H1 (cell line): ENCODE measurements around the gene PLCL1. TPM values are rescaled to one million over a fixed set of nuclear protein-coding genes. Genes with fewer than 3 reads are reported as not detected.

ENCODE experiments used
- CTCF ChIA-PET: fragments of 300-600 bp; sonication (Branson Sonifier 250); formaldehyde crosslinking; loops from one replicate; lab custom pipeline; 2021; ENCODE audit not compliant: partially characterized antibody; lab: Charles Lee
- POLR2A ChIA-PET: fragments of 300-600 bp; sonication (Branson Sonifier 250); formaldehyde crosslinking; loops from one replicate; lab custom pipeline; 2021; ENCODE audit warnings: inconsistent platforms; ENCODE audit not compliant: partially characterized antibody; lab: Charles Lee
- DNase-seq, 2 experiments: peaks; one replicate each; pipeline versions ENCODE4 v3.0.0 to v3.0.0-alpha.2; 2010 to 2022; ENCODE audit warnings: low spot score in 2 of 2, low read depth in 1 of 2, mixed read lengths in 1 of 2
- FAIRE-seq: peaks from 2 replicates; lab custom pipeline; 2011; peaks lifted over from hg19 to GRCh38; lab: Jason Lieb, UNC
- H2AFZ ChIP-seq: 2 replicates; pipeline ENCODE4 v1.8.1; 2012; ENCODE audit warnings: low read length, inconsistent platforms
- H2AK5ac ChIP-seq: 2 replicates; pipeline ENCODE4 v1.6.1; 2013; ENCODE audit warnings: low read depth, low read length
- H2BK120ac ChIP-seq: replicated peaks from 2 replicates; pipeline ENCODE3; 2013; ENCODE audit warnings: low read depth, low read length, inconsistent platforms
- H2BK12ac ChIP-seq: 2 replicates; pipeline ENCODE4 v1.6.1; 2013; ENCODE audit warnings: low read depth, low read length
- H2BK15ac ChIP-seq: 2 replicates; pipeline ENCODE4 v1.6.1; 2013; ENCODE audit warnings: low read length
- H2BK20ac ChIP-seq: 2 replicates; pipeline ENCODE4 v1.6.1; 2013; ENCODE audit warnings: low read length
- H2BK5ac ChIP-seq: 2 replicates; pipeline ENCODE4 v1.6.1; 2013; ENCODE audit warnings: low read depth, low read length
- H3K14ac ChIP-seq: 2 replicates; pipeline ENCODE4 v1.6.1; 2013; ENCODE audit warnings: inconsistent platforms; ENCODE audit not compliant: insufficient read length
- H3K18ac ChIP-seq: 2 replicates; pipeline ENCODE4 v1.6.1; 2013; ENCODE audit warnings: low read length; ENCODE audit errors: extremely low read depth
- H3K23ac ChIP-seq: 2 replicates; pipeline ENCODE4 v1.6.1; 2013; ENCODE audit warnings: inconsistent platforms; ENCODE audit not compliant: insufficient read length
- H3K23me2 ChIP-seq: 2 replicates; pipeline ENCODE4 v1.6.1; 2013; ENCODE audit warnings: low read depth, low read length
- H3K27ac ChIP-seq: 2 replicates; pipeline ENCODE4 v1.6.1; 2011; ENCODE audit warnings: low read depth, low read length, inconsistent platforms
- H3K27me3 ChIP-seq, 4 experiments: replicated peaks in 1 of 4; 1 replicate in 1 of 4; 2 replicates in 3 of 4; pipeline versions ENCODE4 v1.6.1 to v1.8.1; 2011 to 2013; ENCODE audit warnings: low read length in 3 of 4, mild to moderate bottlenecking in 3 of 4, inconsistent platforms in 2 of 4, mixed read lengths in 2 of 4, moderate library complexity in 1 of 4; ENCODE audit not compliant: control insufficient read depth in 3 of 4, insufficient read depth in 3 of 4; ENCODE audit errors: extremely low read depth in 1 of 4
- H3K36me3 ChIP-seq, 4 experiments: 2 replicates each; pipeline versions ENCODE4 v1.6.1 to v1.8.1; 2011 to 2013; ENCODE audit warnings: mild to moderate bottlenecking in 4 of 4, low read length in 3 of 4, moderate library complexity in 2 of 4, control low read depth in 1 of 4, inconsistent platforms in 1 of 4; ENCODE audit not compliant: insufficient read depth in 4 of 4, control insufficient read depth in 2 of 4
- H3K4ac ChIP-seq: replicated peaks from 2 replicates; pipeline ENCODE3; 2013; ENCODE audit warnings: low read length, low read depth, mixed read lengths, inconsistent platforms; ENCODE audit not compliant: insufficient read length
- H3K4me1 ChIP-seq, 4 experiments: replicated peaks in 1 of 4; 1 replicate in 1 of 4; 2 replicates in 3 of 4; pipeline versions ENCODE4 v1.6.1 to v1.8.1; 2011 to 2013; ENCODE audit warnings: low read length in 3 of 4, inconsistent platforms in 2 of 4, mixed read lengths in 1 of 4; ENCODE audit not compliant: insufficient read depth in 4 of 4, control insufficient read depth in 3 of 4
- H3K4me2 ChIP-seq, 2 experiments: 2 replicates each; pipeline versions ENCODE4 v1.6.1 to v1.8.1; 2011 to 2013; ENCODE audit warnings: low read depth in 2 of 2, low read length in 2 of 2, control low read depth in 1 of 2, inconsistent platforms in 1 of 2, mild to moderate bottlenecking in 1 of 2; ENCODE audit not compliant: insufficient read depth in 1 of 2
- H3K4me3 ChIP-seq, 4 experiments: fragments of 200-600, 300-600 bp in 1 of 4; sonication (generic), shearing (Covaris generic), sonication (Bioruptor Twin) in 1 of 4; 2 replicates each; pipeline versions ENCODE4 v1.5.1 to v1.8.1; 2011 to 2016; ENCODE audit warnings: low read length in 4 of 4, low read depth in 3 of 4, control low read depth in 2 of 4, inconsistent platforms in 2 of 4, mild to moderate bottlenecking in 2 of 4, mixed read lengths in 1 of 4, moderate library complexity in 1 of 4; ENCODE audit not compliant: insufficient read depth in 2 of 4; ENCODE audit errors: extremely low read depth in 1 of 4
- H3K56ac ChIP-seq: replicated peaks from 2 replicates; pipeline ENCODE3; 2013; ENCODE audit warnings: low read depth, mild to moderate bottlenecking, mixed read lengths, low read length, inconsistent platforms; ENCODE audit not compliant: insufficient read length
- H3K79me1 ChIP-seq: 2 replicates; pipeline ENCODE4 v1.6.1; 2013; ENCODE audit warnings: low read depth, low read length, control low read depth
- H3K79me2 ChIP-seq, 2 experiments: 2 replicates each; pipeline versions ENCODE4 v1.6.1 to v1.8.1; 2012 to 2013; ENCODE audit warnings: low read length in 2 of 2, mild to moderate bottlenecking in 2 of 2, inconsistent platforms in 1 of 2; ENCODE audit not compliant: insufficient read depth in 2 of 2, control insufficient read depth in 1 of 2
- H3K9ac ChIP-seq, 4 experiments: replicated peaks in 1 of 4; 1 replicate in 1 of 4; 2 replicates in 3 of 4; pipeline versions ENCODE4 v1.6.1 to v1.8.1; 2011 to 2013; ENCODE audit warnings: low read depth in 3 of 4, low read length in 3 of 4, control low read depth in 2 of 4, mild to moderate bottlenecking in 2 of 4, moderate library complexity in 2 of 4, inconsistent platforms in 1 of 4; ENCODE audit errors: extremely low read depth in 1 of 4
- H3K9me3 ChIP-seq, 2 experiments: 2 replicates each; pipeline versions ENCODE4 v1.6.1 to v1.8.1; 2012 to 2013; ENCODE audit warnings: mild to moderate bottlenecking in 2 of 2, moderate library complexity in 2 of 2, control low read depth in 1 of 2, inconsistent platforms in 1 of 2, low read depth in 1 of 2, low read length in 1 of 2, mixed read lengths in 1 of 2; ENCODE audit not compliant: insufficient read depth in 2 of 2
- H4K20me1 ChIP-seq, 2 experiments: replicated peaks in 1 of 2; 2 replicates each; pipeline versions ENCODE3 to v1.8.1; 2011 to 2013; ENCODE audit warnings: inconsistent platforms in 2 of 2, low read length in 2 of 2, mild to moderate bottlenecking in 1 of 2; ENCODE audit not compliant: insufficient read depth in 2 of 2, control insufficient read depth in 1 of 2
- H4K5ac ChIP-seq: 2 replicates; pipeline ENCODE4 v1.6.1; 2013; ENCODE audit warnings: low read length, low read depth, mixed read lengths, inconsistent platforms; ENCODE audit not compliant: insufficient read length
- H4K8ac ChIP-seq: 2 replicates; pipeline ENCODE4 v1.8.0; 2013; ENCODE audit warnings: mild to moderate bottlenecking, moderate library complexity, low read length, inconsistent platforms; ENCODE audit not compliant: insufficient read depth; ENCODE audit errors: extremely low read depth
- H4K91ac ChIP-seq: replicated peaks from 2 replicates; pipeline ENCODE3; 2013; ENCODE audit warnings: low read length, mixed read lengths, inconsistent platforms; ENCODE audit not compliant: insufficient read length
- ASH2L ChIP-seq: fragments of 200-600, 300-600 bp; sonication (generic); IDR thresholded peaks from one replicate; pipeline ENCODE4 v1.7.1; 2017; ENCODE audit warnings: low read length
- BACH1 ChIP-seq: IDR thresholded peaks from 2 replicates; pipeline ENCODE4 v1.6.1; 2012; ENCODE audit warnings: low read length, improper control_type of control experiment
- HDAC6 ChIP-seq: IDR thresholded peaks from one replicate; pipeline ENCODE4 v1.7.1; 2012; ENCODE audit warnings: low read depth, mild to moderate bottlenecking, inconsistent platforms, low read length, moderate library complexity
- KDM4A ChIP-seq: IDR thresholded peaks from one replicate; pipeline ENCODE4 v1.7.1; 2012; ENCODE audit warnings: low read depth, mild to moderate bottlenecking, moderate library complexity, low read length, inconsistent platforms; ENCODE audit not compliant: severe bottlenecking
- PHF8 ChIP-seq: fragments of 200-600 bp; sonication (generic); conservative IDR thresholded peaks from 2 replicates; pipeline ENCODE4 v1.7.1; 2012; ENCODE audit warnings: low read depth, mild to moderate bottlenecking, inconsistent platforms, low read length, moderate library complexity
- RAD21 ChIP-seq, 2 experiments: IDR thresholded peaks in 1 of 2; conservative IDR thresholded peaks in 1 of 2; 2 replicates each; pipeline ENCODE4 v1.6.1; 2011; ENCODE audit warnings: low read depth in 2 of 2, low read length in 2 of 2, improper control_type of control experiment in 1 of 2, inconsistent platforms in 1 of 2, mild to moderate bottlenecking in 1 of 2, moderate library complexity in 1 of 2
- RFX5 ChIP-seq: IDR thresholded peaks from 2 replicates; pipeline ENCODE4 v1.6.1; 2011; ENCODE audit warnings: low read depth, low read length, improper control_type of control experiment, borderline replicate concordance
- RXRA ChIP-seq: IDR thresholded peaks from 2 replicates; pipeline ENCODE4 v1.6.1; 2011; ENCODE audit warnings: low read depth, mild to moderate bottlenecking, low read length, moderate library complexity; ENCODE audit not compliant: insufficient read depth
- SAP30 ChIP-seq: fragments of 300-600 bp; sonication (generic); IDR thresholded peaks from 2 replicates; pipeline ENCODE4 v1.7.1; 2012; ENCODE audit warnings: low read length, moderate library complexity, mild to moderate bottlenecking, inconsistent platforms; ENCODE audit not compliant: insufficient read depth, insufficient replicate concordance
- SIRT6 ChIP-seq: IDR thresholded peaks from one replicate; pipeline ENCODE4 v1.7.1; 2012; ENCODE audit warnings: low read length, inconsistent platforms
- SP1 ChIP-seq: IDR thresholded peaks from 2 replicates; pipeline ENCODE4 v1.6.1; 2011; ENCODE audit warnings: low read depth, low read length
- WGBS, 2 experiments: shearing (Covaris generic) in 1 of 2; methylation state at CpG; one replicate each; pipeline versions ENCODE4 v1.1.6 to v1.1.7; 2013 to 2015; ENCODE audit warnings: low lambda C conversion rate in 2 of 2, mixed read lengths in 2 of 2, inconsistent platforms in 1 of 2, low coverage in 1 of 2, missing lambda C conversion rate in 1 of 2; ENCODE audit not compliant: insufficient replicate concordance in 2 of 2, insufficient coverage in 1 of 2, insufficient read length in 1 of 2; ENCODE audit errors: extremely low coverage in 1 of 2, missing lambda C conversion rate in 1 of 2; 5-methylcytosine and 5-hydroxymethylcytosine counted together
- polyA plus RNA-seq, 7 experiments: library from polyadenylated mRNA; depleted of rRNA in 3 of 7; stranded (reverse) in 5 of 7; unstranded in 2 of 7; fragments of >200 nt in 5 of 7; fragments of 200-250 nt in 2 of 7; gene quantifications; 1 replicate in 5 of 7; 2 replicates in 1 of 7; 4 replicates in 1 of 7; pipeline versions ENCODE4 v1.2.1 to v1.2.3, GENCODE V29; 2011 to 2013; ENCODE audit warnings: missing spikeins in 2 of 7, mixed read lengths in 2 of 7
- total RNA-seq: library from RNA; stranded (reverse); fragmentation: NEBNext Ultra II Directional; extraction: Animal tissue kit (Norgen Biotek cat#: 25700); gene quantifications from 2 replicates; pipeline ENCODE4 v1.2.1, GENCODE V29; 2021
- TF ChIP-seq, protein P1 (sequence below): IDR thresholded peaks from 2 replicates; pipeline ENCODE4 v1.6.1; 2011; ENCODE audit warnings: low read depth, mild to moderate bottlenecking, low read length; ENCODE audit not compliant: insufficient read depth
- TF ChIP-seq, protein P2 (sequence below): IDR thresholded peaks from 2 replicates; pipeline ENCODE4 v1.6.1; 2012; ENCODE audit warnings: inconsistent platforms

The PLCL1 gene
- total and polyA plus RNA-seq, 2 of the 8 experiments (the other 6 are each of a cell fraction or from before 2014, with no cell fraction given): not detected

DNA sequence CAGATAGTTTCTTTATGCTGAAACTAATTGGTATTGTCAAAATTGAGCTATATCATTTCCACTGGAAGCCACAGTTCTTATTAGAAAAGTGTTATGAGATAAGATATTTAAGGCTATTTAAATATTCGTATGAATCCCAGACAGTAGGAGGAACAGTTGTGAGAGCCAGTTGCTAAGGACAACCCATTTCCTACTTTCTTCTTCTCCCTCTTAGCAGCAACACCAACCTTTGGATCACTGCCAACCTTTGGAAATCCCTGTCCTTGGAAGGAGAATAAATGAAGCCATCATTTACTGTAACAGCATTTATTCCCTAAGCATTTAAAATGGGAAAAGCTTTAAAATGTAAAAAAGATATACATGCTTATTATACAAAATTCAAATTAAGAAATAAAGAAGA lies 85.8 kb downstream of the PLCL1 start:
- H4K8ac ChIP-seq: no peak overlapping the region
- H2BK12ac ChIP-seq: no peak overlapping the region
- H2AK5ac ChIP-seq: no peak overlapping the region
- no peak overlapping the region for H3K4me3 ChIP-seq
- no peaks in the 10 kb centered on the region for H3K9me3 ChIP-seq
- no peak overlapping the region for H3K18ac ChIP-seq
- no peaks in the 10 kb centered on the region for H3K79me2 ChIP-seq
- no peaks in the 10 kb centered on the region for H4K20me1 ChIP-seq
- H2BK5ac ChIP-seq: no peak overlapping the region
- no peak overlapping the region for H3K4me2 ChIP-seq
- DNase-seq (no peak), FAIRE-seq (no peak)
- no peak overlapping the region for H3K14ac ChIP-seq
- no peak overlapping the region for H4K91ac ChIP-seq
- H3K27ac ChIP-seq: no peak overlapping the region
- H3K23me2 ChIP-seq: no peaks in the 10 kb centered on the region
- H2AFZ ChIP-seq: no peak overlapping the region
- no peak overlapping the region for H3K9ac ChIP-seq
- no peaks in the 10 kb centered on the region for H3K79me1 ChIP-seq
- no peak overlapping the region for H3K56ac ChIP-seq
- no peaks in the 10 kb centered on the region for H3K36me3 ChIP-seq
- CTCF ChIA-PET: no interaction called here
- H2BK15ac ChIP-seq: no peak overlapping the region
- H3K4me1 ChIP-seq: peaks cover 0 to 3% (median 2%) of the 10 kb centered on the region in 4 experiments; a peak in 4 of 7 replicates
- no peak overlapping the region for H2BK120ac ChIP-seq
- H3K4ac ChIP-seq: no peak overlapping the region
- H4K5ac ChIP-seq: no peak overlapping the region
- H2BK20ac ChIP-seq: no peak overlapping the region
- no peak overlapping the region for H3K23ac ChIP-seq
- WGBS, 2 experiments: 76% methylated on average over 1 of the region's 1 CpG; no CpG with 5 or more reads in 1 of the 2 experiments
- POLR2A ChIA-PET: no interaction called here
- no peaks in the 10 kb centered on the region for H3K27me3 ChIP-seq
- TF ChIP-seq SP1: no peak
- TF ChIP-seq RAD21 (IDR thresholded peaks at IDR 0.05 in 1 of 2, conservative IDR thresholded peaks at IDR 0.05 in 1 of 2; ENCODE audit: low read depth in 2 of 2, low read length in 2 of 2): no peak
- no peak for TF ChIP-seq PHF8
- TF ChIP-seq RXRA: no peak
- TF ChIP-seq, protein P1, sequence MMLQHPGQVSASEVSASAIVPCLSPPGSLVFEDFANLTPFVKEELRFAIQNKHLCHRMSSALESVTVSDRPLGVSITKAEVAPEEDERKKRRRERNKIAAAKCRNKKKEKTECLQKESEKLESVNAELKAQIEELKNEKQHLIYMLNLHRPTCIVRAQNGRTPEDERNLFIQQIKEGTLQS: no peak
- no peak for TF ChIP-seq SIRT6
- no peak for TF ChIP-seq BACH1
- no peak for TF ChIP-seq HDAC6
- no peak for TF ChIP-seq RFX5
- TF ChIP-seq, protein P2, sequence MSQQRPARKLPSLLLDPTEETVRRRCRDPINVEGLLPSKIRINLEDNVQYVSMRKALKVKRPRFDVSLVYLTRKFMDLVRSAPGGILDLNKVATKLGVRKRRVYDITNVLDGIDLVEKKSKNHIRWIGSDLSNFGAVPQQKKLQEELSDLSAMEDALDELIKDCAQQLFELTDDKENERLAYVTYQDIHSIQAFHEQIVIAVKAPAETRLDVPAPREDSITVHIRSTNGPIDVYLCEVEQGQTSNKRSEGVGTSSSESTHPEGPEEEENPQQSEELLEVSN: no peak
- no peak for TF ChIP-seq SAP30
- TF ChIP-seq KDM4A: no peak
- TF ChIP-seq ASH2L: no peak
